Mucosa of gallbladder (tissue), 1 donor: ENCODE results near the gene NSUN3. TPM values are rescaled to one million over a fixed set of nuclear protein-coding genes. Genes with fewer than 3 reads are reported as not detected.
"Not testable (repeated sequence)": the region's sequence is repeated elsewhere in the genome, so short reads cannot be mapped to it uniquely, and the experiment has no call there.

Source experiments
- DNase-seq: peaks from one replicate; pipeline ENCODE4 v3.0.0-alpha.2; 2020; ENCODE audit warnings: low spot score
- total RNA-seq: library from RNA; stranded (reverse); gene quantifications from one replicate; pipeline ENCODE4 v1.2.1, GENCODE V29; 2021
- donor health status: DM: no; HTN: no; CAD: no.

NSUN3 gene
- total RNA-seq, 1 donor from 2014 or later = 14.2 TPM

GRCh38 chr3:94069194-94069813 is 6.4 kb downstream of the NSUN3 start:
- no peak for DNase-seq

GRCh38 chr3:94070341-94070911 is 7.6 kb downstream of the NSUN3 start:
- DNase-seq = no peak

DNA sequence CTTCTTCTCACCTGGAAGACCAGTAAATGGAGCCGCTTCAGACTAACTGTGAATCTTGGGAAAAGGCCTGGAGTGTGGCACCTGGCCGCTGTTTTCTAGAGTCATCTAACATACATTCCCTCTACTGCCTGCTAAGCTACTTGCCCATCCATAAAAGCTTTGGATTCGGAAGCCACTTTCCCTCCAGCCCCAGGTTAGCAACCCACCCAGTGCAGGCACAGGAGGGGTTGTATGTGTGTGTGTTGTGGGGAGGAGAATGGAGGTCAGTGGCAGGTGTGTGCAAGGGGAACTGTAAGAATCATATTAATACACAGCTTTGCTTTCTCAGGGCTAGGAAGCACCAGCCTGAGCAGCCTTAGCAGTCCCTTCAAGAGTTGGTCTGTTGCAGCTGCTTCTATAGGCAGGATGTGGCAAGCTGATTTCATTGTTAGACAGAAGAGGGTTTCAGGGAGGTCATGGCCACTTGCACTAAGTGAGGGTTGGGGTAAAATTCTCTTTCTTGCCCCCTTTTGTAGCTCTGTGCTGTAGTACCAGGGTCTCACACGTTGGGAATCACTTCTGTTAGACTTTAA is 8.9 kb downstream of the NSUN3 start:
- no peak for DNase-seq

DNA sequence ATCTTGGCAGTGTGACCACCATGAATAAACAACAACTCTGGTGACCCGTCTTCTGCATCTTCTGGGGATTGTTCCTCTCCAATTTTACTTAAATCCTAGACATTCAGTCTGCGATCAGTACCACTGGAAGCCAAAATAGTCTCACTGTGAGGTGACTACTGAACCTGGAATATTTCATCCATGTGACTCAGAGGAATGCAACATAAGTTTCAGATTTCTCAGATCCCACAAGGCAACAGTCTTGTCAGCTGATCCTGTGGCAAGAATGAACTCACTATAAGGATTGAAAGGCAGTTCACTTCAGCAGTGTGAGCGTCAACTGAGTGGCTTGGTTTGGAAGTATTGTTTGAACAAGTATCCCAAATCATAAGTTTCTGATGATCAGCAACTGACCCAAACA is 13.2 kb downstream of the NSUN3 start:
- no peak for DNase-seq

- not testable (repeated sequence) for DNase-seq
Measured at GRCh38 chr3:94080552-94080951, 17.7 kb downstream of the NSUN3 start.

DNA sequence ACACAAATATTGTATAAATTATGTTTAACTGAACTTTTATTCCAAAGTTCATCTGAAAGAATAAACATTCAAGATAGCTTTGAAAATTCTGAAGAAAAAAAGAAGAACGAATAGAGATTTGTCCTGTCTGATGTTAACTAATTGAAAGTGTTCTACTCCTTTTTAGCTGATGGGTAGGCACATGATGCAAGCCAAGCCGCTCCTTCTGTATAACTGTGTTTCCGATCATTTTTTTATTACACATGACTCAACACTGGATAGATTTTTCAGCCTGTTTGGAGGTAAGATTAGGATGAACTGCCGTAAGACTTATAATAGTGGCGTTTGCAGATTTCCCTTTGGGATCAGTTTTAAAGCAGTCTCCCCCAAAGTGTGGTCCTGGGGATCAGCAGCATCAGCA is 19.0 kb downstream of the NSUN3 start:
- DNase-seq = no peak

GRCh38 chr3:94082391-94082937 is 19.6 kb downstream of the NSUN3 start:
- no peak for DNase-seq

GRCh38 chr3:94083261-94083660 is 20.4 kb downstream of the NSUN3 start:
- no peak for DNase-seq

DNA sequence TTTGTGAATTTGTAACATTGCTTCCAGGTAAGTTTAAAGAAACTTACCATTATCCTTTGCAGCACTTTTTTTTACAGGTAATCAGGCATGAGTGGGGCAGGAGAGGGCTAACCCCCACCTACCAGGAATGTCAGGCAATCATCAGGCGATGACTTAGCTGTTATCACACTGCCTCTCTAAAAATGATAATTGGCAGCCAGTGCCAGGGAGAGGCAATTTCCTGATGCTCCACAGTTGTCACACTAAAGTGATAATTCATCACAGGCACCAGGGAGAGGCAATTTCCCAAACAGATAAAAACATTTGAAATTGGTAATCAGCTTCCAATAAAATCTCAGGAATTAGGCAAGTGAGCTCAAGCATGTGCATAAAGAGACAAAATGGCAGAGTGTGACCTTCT is 26.3 kb downstream of the NSUN3 start:
- DNase-seq = no peak

DNA sequence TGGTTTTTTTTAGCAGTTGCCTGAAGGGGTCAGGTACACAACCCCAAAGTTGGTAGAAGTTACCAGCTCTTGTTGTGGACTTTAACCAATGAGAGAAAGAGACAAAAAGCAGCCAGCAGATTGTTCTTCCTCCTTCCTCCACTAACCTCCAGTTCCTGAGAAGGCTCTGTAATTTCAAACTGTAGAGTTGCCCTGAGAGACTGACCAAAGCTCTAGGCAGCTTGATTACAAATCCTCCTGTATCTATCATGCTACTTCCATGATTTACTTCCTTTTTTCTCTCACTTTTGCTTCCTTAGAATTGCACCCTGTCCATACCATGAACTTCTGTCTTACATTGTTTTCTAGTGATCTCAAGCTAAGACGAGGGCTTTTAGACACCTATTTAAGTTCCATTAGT is 29.2 kb downstream of the NSUN3 start:
- no peak for DNase-seq

GRCh38 chr3:94093151-94093550 is 30.3 kb downstream of the NSUN3 start:
- no peak for DNase-seq

GRCh38 chr3:94095111-94095510 is 32.2 kb downstream of the NSUN3 start:
- DNase-seq = no peak

DNA sequence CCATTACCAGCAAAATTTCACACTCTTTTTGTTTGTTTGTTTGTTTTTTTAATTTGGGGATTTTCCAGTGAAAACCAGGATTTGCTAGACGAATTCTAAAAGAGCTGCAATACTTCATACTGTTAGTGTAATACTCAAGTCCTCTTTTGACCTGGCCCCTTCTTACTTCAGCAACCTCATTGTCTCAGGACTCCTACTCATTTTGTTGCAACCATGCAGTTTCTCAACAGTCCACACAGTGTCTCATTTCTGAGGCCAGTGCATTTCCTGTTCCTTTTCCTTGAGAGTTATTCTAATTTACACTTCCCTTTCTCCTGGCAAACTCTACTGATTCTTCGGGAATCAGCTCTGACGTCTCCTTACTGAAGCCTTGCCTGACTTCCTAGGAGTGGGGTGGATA is 35.6 kb downstream of the NSUN3 start:
- DNase-seq = no peak

DNA sequence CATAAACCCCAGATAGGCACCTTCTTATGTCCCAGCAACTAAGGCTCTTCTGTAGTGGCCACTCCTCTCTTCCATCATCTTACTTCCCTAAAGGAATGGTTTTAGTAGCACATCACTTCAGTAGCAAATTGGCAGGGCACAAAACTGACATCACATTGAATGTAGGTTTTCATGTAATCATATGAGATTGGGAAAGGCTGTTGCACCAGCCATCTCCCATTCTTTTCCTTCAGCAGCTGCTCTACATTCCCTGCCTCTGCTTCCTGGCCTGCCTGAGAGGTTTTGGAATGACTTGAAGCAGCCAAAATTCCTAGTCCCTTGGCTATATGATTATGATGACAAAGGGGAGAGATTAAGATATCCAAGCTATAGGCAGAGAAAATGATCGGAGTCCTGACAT is 36.5 kb downstream of the NSUN3 start:
- no peak for DNase-seq

DNA sequence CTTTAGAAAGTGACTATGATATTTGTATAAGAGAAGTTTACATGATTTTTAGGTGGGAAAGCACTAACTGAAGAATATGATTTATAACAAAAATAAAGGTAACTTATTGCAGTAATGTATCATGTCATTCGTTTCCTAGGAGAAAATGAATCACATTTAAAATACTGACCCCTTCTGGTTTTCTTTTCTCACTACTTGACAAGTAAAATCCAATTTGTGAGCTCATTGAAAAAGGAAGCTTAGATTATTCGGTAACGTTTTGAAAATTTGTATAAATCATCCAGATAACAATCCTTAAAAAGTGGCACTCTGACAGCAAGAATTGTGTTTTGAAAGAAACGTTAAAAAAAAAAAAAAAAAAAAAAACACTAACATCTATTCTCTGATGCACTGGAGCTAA is 39.0 kb downstream of the NSUN3 start:
- no peak for DNase-seq

- no peak for DNase-seq
Measured at GRCh38 chr3:94106268-94106667, 43.4 kb downstream of the NSUN3 start.

GRCh38 chr3:94110232-94110631 is 47.4 kb downstream of the NSUN3 start:
- not testable (repeated sequence) for DNase-seq

- no peak for DNase-seq
Measured at GRCh38 chr3:94110854-94111253, 48.0 kb downstream of the NSUN3 start.

- DNase-seq = no peak
Measured at GRCh38 chr3:94114666-94115065, 51.8 kb downstream of the NSUN3 start.

- no peak for DNase-seq
Measured at GRCh38 chr3:94115482-94115881, 52.6 kb downstream of the NSUN3 start.

DNA sequence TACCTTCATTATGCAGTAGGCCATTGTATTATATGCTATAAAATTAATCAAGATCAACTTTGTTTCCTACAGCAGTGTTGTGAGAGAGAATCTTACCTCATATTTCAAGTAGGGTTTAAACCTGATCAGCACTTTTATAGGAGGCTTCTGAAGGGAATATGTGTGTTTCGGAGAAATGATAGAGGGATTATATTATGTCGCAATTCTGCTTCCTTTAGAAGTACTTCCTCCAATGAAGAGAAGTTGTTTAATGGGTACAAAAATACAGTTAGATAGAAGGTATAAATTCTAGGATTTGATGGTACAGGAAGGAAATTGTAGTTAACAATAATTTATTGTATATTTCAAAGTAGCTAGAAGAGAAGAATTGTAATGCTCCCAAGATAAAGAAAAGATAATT is 54.9 kb downstream of the NSUN3 start:
- no peak for DNase-seq

- no peak for DNase-seq
Measured at GRCh38 chr3:94118390-94118789, 55.5 kb downstream of the NSUN3 start.

DNA sequence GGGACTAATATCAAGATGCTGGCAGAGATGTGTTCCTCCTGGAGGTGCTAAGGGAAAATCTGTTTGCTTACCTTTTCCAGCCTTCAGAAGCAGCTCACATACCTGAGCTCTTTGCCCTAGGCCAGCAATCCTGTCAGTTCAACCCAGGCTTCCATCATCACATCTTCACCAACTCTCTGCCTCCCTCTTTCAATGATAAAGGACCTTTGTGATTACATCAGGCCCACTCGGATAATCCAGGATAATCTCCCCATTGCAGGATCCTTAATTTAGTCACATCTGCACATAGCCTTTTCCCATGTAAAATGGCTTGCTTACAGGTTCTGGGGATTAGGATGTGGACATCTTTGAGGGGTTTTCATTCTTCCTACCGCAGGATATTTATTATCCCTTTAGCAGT is 58.3 kb downstream of the NSUN3 start:
- DNase-seq = no peak
